Measurements from ENCODE around the gene TCEANC2.

The TCEANC2 gene

GRCh38 chr1:54135436-54136120 is 82.2 kb downstream of the TCEANC2 start:
- DNase-seq (ENCODE audit: low read depth), result no peak
- H3K4me3 ChIP-seq (ENCODE audit: low read depth, low read length), result no peak overlapping the region
- TF ChIP-seq POLR2A (IDR thresholded peaks at IDR 0.05; ENCODE audit: extremely low read depth, insufficient read length), result no peak
- TF ChIP-seq, protein P1, sequence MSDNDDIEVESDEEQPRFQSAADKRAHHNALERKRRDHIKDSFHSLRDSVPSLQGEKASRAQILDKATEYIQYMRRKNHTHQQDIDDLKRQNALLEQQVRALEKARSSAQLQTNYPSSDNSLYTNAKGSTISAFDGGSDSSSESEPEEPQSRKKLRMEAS (IDR thresholded peaks at IDR 0.05; ENCODE audit: low read depth, low read length), result no peak
- no peak for TF ChIP-seq CTCF (IDR thresholded peaks at IDR 0.05; ENCODE audit: low read depth, low read length)
- no peak for TF ChIP-seq MYC (IDR thresholded peaks at IDR 0.05; ENCODE audit: low read depth, low read length)

DNA sequence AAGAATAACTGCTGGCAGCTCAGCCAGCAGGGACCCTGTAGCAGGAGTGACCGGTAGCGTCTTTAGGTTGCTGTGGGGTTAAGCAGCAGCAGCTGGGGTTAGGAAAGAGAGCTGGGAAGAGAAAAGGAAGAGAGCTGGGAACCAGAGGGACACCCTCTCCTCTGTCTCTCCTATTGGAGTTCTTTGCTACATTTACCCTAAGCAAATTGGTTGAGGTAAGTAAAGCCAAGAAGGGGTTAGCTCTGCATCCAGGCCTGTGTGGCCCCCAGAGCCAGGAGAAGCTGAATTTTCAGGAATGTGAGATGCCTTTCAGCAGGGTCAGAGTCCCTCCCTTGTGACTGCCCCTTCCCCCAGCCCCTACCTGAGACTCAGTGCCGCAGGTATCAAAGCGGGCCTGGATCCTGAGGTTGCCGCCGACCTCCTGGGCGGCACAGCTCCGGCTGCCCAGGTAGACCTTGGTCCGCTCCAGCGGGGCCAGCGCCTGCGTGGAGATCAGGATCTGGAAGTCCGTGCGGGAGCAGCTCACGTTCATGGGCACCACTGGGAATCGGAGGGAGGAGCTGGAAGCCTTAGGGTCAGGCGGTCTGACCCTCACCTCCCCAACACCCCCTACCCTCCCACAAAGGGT is 83.0 kb downstream of the TCEANC2 start:
- DNase-seq (ENCODE audit: low read depth), result no peak
- H3K4me3 ChIP-seq (ENCODE audit: low read depth, low read length), result no peak overlapping the region
- TF ChIP-seq MYC (IDR thresholded peaks at IDR 0.05; ENCODE audit: low read depth, low read length) (no peak), CTCF (IDR thresholded peaks at IDR 0.05; ENCODE audit: low read depth, low read length) (no peak), POLR2A (IDR thresholded peaks at IDR 0.05; ENCODE audit: extremely low read depth, insufficient read length) (no peak)
- TF ChIP-seq, protein P1 (IDR thresholded peaks at IDR 0.05; ENCODE audit: low read depth, low read length), result no peak

- DNase-seq (ENCODE audit: low read depth), result no peak
- no peak for TF ChIP-seq CTCF (IDR thresholded peaks at IDR 0.05; ENCODE audit: low read depth, low read length)
- TF ChIP-seq POLR2A (IDR thresholded peaks at IDR 0.05; ENCODE audit: extremely low read depth, insufficient read length), result no peak
- H3K4me3 ChIP-seq (ENCODE audit: low read depth, low read length), result no peak overlapping the region
Observed at GRCh38 chr1:54136963-54137533, 83.6 kb downstream of the TCEANC2 start.

GRCh38 chr1:54137534-54138061 is 84.2 kb downstream of the TCEANC2 start:
- no peak overlapping the region for H3K4me3 ChIP-seq (ENCODE audit: low read depth, low read length)
- TF ChIP-seq POLR2A (IDR thresholded peaks at IDR 0.05; ENCODE audit: extremely low read depth, insufficient read length), result no peak
- TF ChIP-seq, protein P1 (IDR thresholded peaks at IDR 0.05; ENCODE audit: low read depth, low read length), result no peak
- TF ChIP-seq MYC (IDR thresholded peaks at IDR 0.05; ENCODE audit: low read depth, low read length), result no peak
- TF ChIP-seq CTCF (IDR thresholded peaks at IDR 0.05; ENCODE audit: low read depth, low read length), result no peak
- DNase-seq (ENCODE audit: low read depth), result no peak

- no peak overlapping the region for H3K4me3 ChIP-seq (ENCODE audit: low read depth, low read length)
- TF ChIP-seq, protein P1 (IDR thresholded peaks at IDR 0.05; ENCODE audit: low read depth, low read length), result no peak
- TF ChIP-seq MYC (IDR thresholded peaks at IDR 0.05; ENCODE audit: low read depth, low read length) (no peak), POLR2A (IDR thresholded peaks at IDR 0.05; ENCODE audit: extremely low read depth, insufficient read length) (no peak), CTCF (IDR thresholded peaks at IDR 0.05; ENCODE audit: low read depth, low read length) (no peak)
- no peak for DNase-seq (ENCODE audit: low read depth)
Observed at GRCh38 chr1:54138994-54139393, 85.6 kb downstream of the TCEANC2 start.
